ENCODE measurements around the gene SLC4A1. TPM values are rescaled to one million over a fixed set of nuclear protein-coding genes. Genes with fewer than 3 reads are reported as not detected.

SLC4A1 gene
- polyA plus RNA-seq, 6 donors from 2014 or later = 0.07 to 0.20 (median 0.12) TPM; not detected in 3

DNA sequence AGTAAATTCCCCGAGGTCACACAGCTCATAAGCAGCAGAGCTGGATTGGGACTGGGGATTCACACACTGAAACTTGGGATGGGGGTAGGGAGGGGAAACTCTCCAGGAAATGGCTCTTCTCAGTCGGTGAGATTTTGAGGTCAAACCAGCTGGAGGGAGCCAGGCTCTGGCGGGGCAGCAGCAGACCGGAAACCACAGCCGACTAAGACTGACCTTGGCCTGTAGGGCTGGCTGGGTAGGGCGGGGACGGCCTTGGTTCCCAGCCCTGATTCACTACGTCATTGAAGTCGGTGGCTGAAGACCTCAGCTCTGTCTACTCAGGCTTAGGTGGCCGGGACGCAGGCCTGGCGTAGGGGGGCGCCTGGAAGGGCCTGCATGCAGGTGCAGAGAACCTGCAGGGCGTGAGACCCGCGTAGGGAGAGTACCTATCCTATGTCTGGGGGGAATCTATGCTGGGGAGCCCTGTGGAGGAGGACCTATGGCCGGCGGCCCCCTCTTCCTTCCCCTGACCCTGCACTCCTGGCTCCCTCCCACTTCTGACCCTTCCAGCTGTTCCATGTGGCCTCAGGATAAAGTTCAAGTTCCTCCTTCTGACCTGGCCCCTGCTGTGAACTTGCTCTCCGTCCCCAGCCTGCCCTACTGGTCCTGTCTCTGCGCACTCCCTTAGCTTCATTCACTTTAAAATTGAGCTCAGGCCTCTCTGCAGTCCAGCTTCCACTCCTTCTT lies 11.9 kb upstream of the SLC4A1 start:
- H3K4me3 Mint-ChIP-seq = no peak overlapping the region
- ATAC-seq (ENCODE audit: low read depth in 2 of 2) = peak; percentile 46 to 63
- peak overlapping the region in 1 of 6 donors; percentile 39 for H3K27ac Mint-ChIP-seq
- H3K36me3 Mint-ChIP-seq = no peaks in the 10 kb centered on the region
- H3K27me3 Mint-ChIP-seq = peaks cover 11 to 46% (median 12%) of the 10 kb centered on the region in 3 donors
- peaks cover 10 to 11% (median 10%) of the 10 kb centered on the region in 3 donors for H3K4me1 Mint-ChIP-seq
- DNase-seq = no peak
- no peaks in the 10 kb centered on the region for H3K9me3 Mint-ChIP-seq

DNA sequence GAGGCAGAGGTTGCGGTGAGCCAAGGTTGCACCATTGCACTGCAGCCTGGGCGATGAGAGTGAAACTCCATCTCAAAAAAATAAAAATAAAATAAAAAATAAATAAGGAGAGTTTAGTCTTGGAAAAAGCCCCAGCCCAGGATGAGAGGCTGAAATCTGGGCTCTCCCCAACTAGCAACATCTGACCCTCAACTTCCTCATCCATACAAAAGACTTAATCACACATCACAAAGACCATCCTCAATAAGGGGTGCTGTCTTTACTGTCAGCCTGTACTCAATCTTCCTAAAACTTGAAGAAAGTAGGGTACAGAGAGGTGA lies 11.4 kb upstream of the SLC4A1 start:
- Mint-ChIP-seq H3K27me3 (peaks cover 12 to 48% (median 15%) of the 10 kb centered on the region in 3 donors), H3K4me3 (no peak overlapping the region), H3K27ac (peak overlapping the region in 1 of 6 donors; percentile 39), H3K9me3 (no peaks in the 10 kb centered on the region), H3K36me3 (no peaks in the 10 kb centered on the region), H3K4me1 (peaks cover 9 to 10% (median 10%) of the 10 kb centered on the region in 3 donors)
- ATAC-seq (ENCODE audit: low read depth in 2 of 2) (no peak), DNase-seq (no peak)

DNA sequence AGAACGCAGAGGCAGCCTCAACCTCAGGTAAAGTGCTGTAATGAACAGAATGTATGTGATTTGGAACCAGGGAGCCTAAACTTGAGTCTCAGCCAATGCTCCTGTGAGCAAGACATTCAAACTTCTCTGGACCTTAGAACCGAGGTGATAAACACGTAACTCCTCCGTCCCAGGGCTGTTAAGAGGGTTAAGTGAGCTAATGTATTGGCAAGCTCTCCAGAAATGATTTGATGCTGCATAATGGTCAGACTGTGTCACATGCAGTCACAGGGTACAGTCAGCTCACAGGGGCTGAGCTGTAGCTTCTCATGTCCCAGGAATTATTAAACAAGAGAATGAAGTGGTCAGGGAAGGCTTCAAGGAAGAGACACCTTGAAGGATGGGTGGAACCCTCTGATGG lies 10.0 kb upstream of the SLC4A1 start:
- DNase-seq (no peak), ATAC-seq (ENCODE audit: low read depth in 2 of 2) (no peak)
- Mint-ChIP-seq H3K27ac (no peak overlapping the region), H3K4me3 (no peak overlapping the region), H3K36me3 (no peaks in the 10 kb centered on the region), H3K27me3 (peaks cover 17 to 54% (median 19%) of the 10 kb centered on the region in 3 donors), H3K4me1 (peaks cover 9 to 10% (median 10%) of the 10 kb centered on the region in 3 donors), H3K9me3 (no peaks in the 10 kb centered on the region)

DNA sequence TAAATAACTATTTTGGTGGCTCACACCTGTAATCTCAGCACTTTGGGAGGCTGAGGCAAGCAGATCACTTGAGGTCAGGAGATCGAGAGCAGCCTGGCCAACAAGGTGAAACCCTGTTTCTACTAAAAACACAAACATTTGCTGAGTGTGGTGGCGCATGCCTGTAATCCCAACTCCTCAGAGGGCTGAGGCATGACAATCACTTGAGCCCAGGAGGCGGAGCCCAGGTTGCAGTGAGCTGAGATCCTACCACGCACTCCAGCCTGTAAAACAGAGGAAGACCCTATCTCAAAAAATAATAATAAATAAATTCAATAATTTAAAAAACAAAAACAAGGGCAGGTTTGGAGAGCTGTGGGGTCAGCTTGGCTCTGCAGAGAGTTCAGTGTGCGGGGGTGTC lies 5.7 kb upstream of the SLC4A1 start:
- H3K27me3 Mint-ChIP-seq = peaks cover 17 to 57% (median 26%) of the 10 kb centered on the region in 3 donors
- H3K27ac Mint-ChIP-seq = peak overlapping the region in 1 of 6 donors; percentile 33
- H3K4me3 Mint-ChIP-seq = no peak overlapping the region
- ATAC-seq (ENCODE audit: low read depth in 2 of 2) (no peak), DNase-seq (no peak)
- H3K4me1 Mint-ChIP-seq = no peaks in the 10 kb centered on the region
- peaks cover 0 to 2% (median 0%) of the 10 kb centered on the region in 7 donors for H3K9me3 Mint-ChIP-seq
- H3K36me3 Mint-ChIP-seq = no peaks in the 10 kb centered on the region

DNA sequence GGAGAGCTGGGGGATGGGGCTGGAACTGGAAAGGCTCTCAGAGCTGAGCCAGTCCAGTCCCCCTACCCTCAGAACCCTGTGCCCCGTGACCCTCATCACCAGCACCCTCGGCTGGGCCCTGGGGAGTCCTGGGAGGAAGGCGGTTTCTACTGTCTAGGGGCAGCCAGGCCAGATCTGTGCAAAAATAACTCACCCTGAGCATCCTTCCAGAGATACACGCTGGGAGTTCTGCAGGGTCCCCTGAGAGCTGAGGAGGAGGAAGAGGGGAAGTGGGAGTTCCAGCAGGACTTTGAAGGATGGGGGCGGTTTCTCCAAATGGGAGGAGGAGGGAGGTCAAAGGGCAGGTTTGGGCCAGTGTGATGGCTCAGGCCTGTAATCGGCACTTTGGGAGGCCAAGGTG lies 5.0 kb upstream of the SLC4A1 start:
- Mint-ChIP-seq H3K36me3 (no peaks in the 10 kb centered on the region), H3K27me3 (peaks cover 14 to 59% (median 26%) of the 10 kb centered on the region in 3 donors), H3K9me3 (peaks cover 0 to 2% (median 0%) of the 10 kb centered on the region in 7 donors), H3K27ac (no peak overlapping the region), H3K4me3 (no peak overlapping the region), H3K4me1 (no peaks in the 10 kb centered on the region)
- ATAC-seq (ENCODE audit: low read depth in 2 of 2) = no peak
- no peak for DNase-seq

DNA sequence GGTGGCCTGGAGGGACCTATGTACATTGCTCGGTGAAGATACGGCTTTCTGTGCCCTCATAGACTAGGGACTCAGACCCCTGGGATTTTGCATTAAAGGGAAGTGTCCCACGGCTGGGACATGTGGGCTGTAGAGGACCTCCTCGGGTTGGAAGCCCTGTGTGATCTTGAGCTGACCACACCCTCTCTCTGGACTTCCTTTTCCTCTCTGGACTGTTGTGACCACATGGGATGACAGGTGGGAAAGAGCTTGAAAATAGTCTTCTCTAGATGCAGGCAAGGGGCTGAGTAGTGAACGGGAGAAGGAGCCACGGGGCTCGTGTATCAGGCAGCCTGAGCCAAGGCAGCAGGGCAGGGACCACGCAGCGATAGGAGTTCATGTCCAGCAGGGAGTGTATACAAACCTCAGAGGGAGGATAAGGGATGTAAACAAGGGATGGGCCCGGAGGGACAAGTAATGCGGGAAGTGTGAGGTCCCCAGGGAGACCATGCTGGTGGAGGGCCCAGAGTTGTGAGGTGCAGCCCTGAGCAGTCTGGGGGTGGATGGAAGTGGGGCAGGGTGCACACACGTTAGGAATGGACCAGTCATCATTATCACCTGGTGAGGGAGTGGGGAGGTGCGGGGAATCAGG lies 4.5 kb upstream of the SLC4A1 start:
- DNase-seq = no peak

DNA sequence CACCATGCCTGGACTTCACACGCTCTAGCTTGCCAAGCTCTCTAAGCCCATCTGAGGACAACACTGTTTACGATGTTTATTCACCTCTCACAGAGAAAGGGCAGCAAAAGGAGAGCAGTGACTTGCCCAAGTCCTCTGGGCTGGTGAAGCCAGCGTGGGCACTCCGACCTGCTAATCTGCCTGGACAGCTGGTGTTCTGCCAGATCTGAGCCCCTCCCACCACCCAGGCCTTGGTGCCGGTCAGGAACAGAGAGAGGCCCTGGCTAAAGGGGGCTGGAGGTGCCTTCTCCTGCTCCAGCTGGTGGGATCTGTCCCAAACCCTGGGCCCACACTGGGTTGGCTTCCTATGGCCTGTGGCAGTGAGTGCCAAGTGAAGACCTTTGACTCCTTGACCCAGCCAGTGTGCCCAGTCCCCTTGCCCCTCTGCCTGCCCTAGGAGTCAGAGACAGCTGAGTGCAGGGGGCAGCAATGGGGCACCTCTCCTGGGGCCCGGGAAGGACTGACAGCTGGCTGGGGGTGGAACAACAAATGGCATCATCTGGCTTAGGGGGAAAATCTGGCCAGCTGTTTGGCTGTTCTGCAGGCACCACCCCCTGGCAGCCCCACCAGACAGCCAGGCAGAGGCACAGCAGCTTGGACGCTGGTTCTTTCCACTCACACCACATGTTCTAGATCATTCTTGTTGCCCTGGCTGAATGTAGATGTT lies 1.8 kb upstream of the SLC4A1 start:
- Mint-ChIP-seq H3K27me3 (peaks cover 5 to 42% (median 20%) of the 10 kb centered on the region in 3 donors), H3K4me1 (no peaks in the 10 kb centered on the region), H3K36me3 (no peaks in the 10 kb centered on the region), H3K27ac (no peak overlapping the region), H3K9me3 (peaks cover 0 to 3% (median 0%) of the 10 kb centered on the region in 7 donors), H3K4me3 (no peak overlapping the region)
- ATAC-seq (ENCODE audit: low read depth in 2 of 2) (no peak), DNase-seq (no peak)

More for the DNA sequence above, 4.5 kb upstream of the SLC4A1 start:
- H3K9me3 Mint-ChIP-seq = peaks cover 0 to 2% (median 0%) of the 10 kb centered on the region in 7 donors
- peaks cover 11 to 55% (median 26%) of the 10 kb centered on the region in 3 donors for H3K27me3 Mint-ChIP-seq
- H3K27ac Mint-ChIP-seq = peak overlapping the region in 1 of 6 donors; percentile 79
- no peaks in the 10 kb centered on the region for H3K4me1 Mint-ChIP-seq
- H3K36me3 Mint-ChIP-seq = no peaks in the 10 kb centered on the region
- ATAC-seq (ENCODE audit: low read depth in 2 of 2) = no peak
- no peak overlapping the region for H3K4me3 Mint-ChIP-seq

DNA sequence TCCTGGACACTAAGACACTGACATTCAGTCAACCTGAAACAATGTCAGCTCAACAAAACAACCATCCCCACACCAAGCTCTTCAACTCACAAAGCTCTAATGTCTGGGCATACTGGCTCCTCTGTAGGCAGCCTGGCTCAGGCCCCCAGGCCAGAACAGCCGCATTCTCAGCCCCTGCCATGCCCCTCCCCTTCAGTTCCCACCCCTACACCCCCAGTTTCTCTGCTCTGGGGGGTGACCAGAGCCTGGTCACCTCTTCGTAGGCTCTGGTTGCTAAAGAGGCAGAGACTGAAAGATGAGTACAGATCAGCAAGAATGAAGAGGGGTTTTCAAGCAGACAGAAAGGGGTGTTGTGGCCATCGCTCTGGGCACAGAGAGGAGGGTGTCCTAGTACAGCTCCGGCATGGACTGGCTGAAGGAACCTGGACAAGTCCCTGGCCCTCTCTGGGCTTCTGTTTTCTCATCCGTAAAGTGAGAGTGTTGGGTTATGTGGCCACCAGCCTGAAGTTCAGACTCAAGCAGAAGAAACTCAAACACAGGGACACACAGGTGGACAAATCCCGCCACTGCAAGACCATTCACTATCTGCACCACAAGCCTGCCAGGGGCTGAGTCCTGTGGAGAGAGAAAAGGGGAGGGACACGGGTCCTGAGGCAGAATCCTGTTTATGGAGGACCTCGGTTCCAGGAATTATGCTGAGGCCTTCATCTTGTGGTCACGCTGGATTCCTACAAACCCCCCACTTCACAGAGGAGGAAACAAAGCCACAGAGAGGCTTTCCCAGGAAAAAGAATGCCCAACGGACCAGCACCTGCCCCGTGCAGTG lies 987 bp upstream of the SLC4A1 start:
- no peaks in the 10 kb centered on the region for H3K4me1 Mint-ChIP-seq
- peaks cover 2 to 35% (median 18%) of the 10 kb centered on the region in 3 donors for H3K27me3 Mint-ChIP-seq
- peak overlapping the region in 1 of 8 donors; percentile 83 for H3K4me3 Mint-ChIP-seq

DNA sequence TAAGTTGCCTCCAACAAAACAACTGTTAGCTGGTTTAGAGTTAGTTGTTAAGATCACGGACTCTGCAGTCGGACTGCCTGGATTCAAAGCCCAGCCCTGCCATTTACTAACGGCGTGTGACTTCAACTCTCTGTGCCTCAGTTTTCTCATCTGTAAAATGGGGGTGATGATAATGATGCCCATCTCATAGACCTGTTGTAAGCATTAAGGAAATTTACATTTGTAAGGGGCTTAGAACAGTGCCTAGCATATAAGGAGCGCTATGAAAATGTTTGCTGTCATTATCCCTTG lies 825 bp downstream of the SLC4A1 start:
- no peaks in the 10 kb centered on the region for H3K36me3 Mint-ChIP-seq
- DNase-seq = no peak
- H3K4me1 Mint-ChIP-seq = no peaks in the 10 kb centered on the region
- peaks cover 0 to 37% (median 15%) of the 10 kb centered on the region in 3 donors for H3K27me3 Mint-ChIP-seq
- H3K9me3 Mint-ChIP-seq = peaks cover 0 to 1% (median 0%) of the 10 kb centered on the region in 7 donors
- ATAC-seq (ENCODE audit: low read depth in 2 of 2) = no peak
- no peak overlapping the region for H3K4me3 Mint-ChIP-seq
- no peak overlapping the region for H3K27ac Mint-ChIP-seq

More for the DNA sequence above, 987 bp upstream of the SLC4A1 start:
- Mint-ChIP-seq H3K9me3 (peaks cover 0 to 3% (median 0%) of the 10 kb centered on the region in 7 donors), H3K36me3 (no peaks in the 10 kb centered on the region), H3K27ac (no peak overlapping the region)
- no peak for ATAC-seq (ENCODE audit: low read depth in 2 of 2)
- DNase-seq = no peak

DNA sequence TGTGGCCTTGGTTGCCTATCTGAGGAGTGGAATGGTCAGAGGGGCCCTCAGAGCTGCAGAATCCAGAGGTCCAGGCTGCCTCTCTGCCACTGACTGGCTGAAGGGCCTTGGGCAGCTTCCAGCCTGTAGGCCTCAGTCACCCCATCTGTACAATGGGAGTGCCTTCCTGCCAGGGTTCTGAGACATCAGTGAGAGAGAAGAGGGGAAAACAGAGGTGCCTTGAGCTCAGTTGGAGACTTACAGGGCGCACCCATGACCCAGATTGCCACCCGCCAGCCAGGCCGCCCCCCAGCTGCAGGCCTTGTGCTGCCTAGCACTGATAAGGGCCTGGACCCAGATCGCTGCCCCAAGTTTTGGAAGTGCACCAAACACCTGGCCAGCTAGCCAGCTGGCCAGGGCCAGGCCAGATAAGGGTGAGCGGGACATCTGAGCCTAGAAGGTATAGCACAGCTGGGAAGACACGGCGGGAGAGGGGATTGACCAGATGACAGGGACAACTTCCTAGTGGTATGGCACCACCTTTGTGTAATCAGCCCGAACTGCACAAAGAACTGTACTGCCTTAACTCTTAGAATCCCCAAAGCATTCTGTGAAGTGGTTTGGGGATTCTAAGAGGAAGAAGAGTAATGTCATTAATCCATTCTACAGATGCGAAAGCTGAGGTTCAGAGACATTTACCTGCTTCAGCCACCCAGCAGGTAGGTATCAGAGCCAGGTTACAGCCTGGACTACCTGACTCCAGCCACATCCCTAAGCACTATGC lies 1.4 kb downstream of the SLC4A1 start:
- ATAC-seq (ENCODE audit: low read depth in 2 of 2) = no peak
- peak overlapping the region in 1 of 6 donors; percentile 59 for H3K27ac Mint-ChIP-seq
- DNase-seq = no peak
- H3K36me3 Mint-ChIP-seq = no peaks in the 10 kb centered on the region
- H3K4me1 Mint-ChIP-seq = no peaks in the 10 kb centered on the region
- peaks cover 0 to 32% (median 10%) of the 10 kb centered on the region in 3 donors for H3K27me3 Mint-ChIP-seq
- no peak overlapping the region for H3K4me3 Mint-ChIP-seq
- peaks cover 0 to 1% (median 0%) of the 10 kb centered on the region in 7 donors for H3K9me3 Mint-ChIP-seq

DNA sequence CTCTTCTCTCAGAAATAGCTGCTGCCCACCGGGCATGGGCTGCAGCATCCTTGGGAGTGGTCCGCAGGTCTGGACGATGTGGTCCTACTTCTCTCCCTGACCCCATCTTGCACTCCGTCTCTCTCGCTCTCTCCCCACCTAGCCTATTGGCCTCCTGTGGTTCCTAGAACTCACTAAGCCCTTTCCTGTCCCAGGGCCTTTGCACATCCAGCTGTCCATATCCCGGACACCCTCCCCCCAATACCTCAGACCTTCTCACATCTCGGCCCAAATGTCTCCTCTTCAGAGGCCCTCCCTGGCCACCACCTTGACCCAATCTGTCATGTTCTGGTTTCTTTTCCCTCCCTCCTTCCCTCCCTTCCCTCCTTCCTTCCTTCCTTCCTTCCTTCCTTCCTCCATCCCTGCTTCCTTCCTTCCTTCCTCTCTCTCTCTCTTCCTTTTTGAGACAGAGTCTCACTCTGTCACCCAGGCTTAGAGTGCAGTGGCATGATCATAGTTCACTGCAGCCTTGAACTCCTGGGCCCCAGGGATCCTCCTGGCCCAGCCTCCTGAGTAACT lies 4.5 kb downstream of the SLC4A1 start:
- H3K4me1 Mint-ChIP-seq = no peaks in the 10 kb centered on the region
- no peaks in the 10 kb centered on the region for H3K36me3 Mint-ChIP-seq
- H3K4me3 Mint-ChIP-seq = peak overlapping the region in 1 of 8 donors; percentile 69
- no peak for ATAC-seq (ENCODE audit: low read depth in 2 of 2)
- H3K9me3 Mint-ChIP-seq = peaks cover 0 to 1% (median 0%) of the 10 kb centered on the region in 7 donors
- peak overlapping the region in 1 of 6 donors; percentile 5 for H3K27ac Mint-ChIP-seq
- H3K27me3 Mint-ChIP-seq = peaks cover 0 to 17% (median 9%) of the 10 kb centered on the region in 3 donors
- DNase-seq = no peak

DNA sequence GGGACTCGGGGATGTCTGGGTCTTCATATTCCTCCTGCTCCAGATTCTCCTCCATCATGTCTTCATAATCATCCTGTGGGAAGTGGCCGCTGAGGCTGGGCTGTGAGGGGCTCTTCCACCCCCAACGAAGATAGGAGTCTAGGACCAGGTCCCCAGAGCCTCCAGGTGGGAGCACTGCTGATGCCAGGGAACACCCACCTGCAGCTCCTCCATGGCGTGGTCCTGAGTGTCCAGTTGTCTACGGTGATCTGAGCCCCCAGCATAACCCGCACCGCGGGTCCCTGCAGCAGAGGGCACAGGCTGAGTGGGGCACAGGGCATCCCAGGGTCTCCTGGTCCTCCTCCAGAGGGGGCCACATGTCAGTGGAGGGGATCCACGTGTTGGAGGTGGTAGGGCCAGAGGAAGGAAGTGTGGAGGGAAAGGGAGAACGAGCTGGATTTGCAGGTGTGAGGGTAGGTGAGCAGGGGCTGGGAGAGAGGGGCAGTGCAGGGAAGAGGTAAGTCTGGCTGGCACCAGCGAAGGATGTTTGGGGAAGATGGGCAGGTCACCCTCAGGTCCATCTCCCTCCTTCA lies 5.2 kb downstream of the SLC4A1 start:
- H3K27me3 Mint-ChIP-seq = peaks cover 0 to 14% (median 9%) of the 10 kb centered on the region in 3 donors
- H3K4me3 Mint-ChIP-seq = no peak overlapping the region
- no peaks in the 10 kb centered on the region for H3K4me1 Mint-ChIP-seq
- ATAC-seq (ENCODE audit: low read depth in 2 of 2) = no peak
- no peaks in the 10 kb centered on the region for H3K36me3 Mint-ChIP-seq
- no peak overlapping the region for H3K27ac Mint-ChIP-seq
- no peak for DNase-seq
- peaks cover 0 to 1% (median 0%) of the 10 kb centered on the region in 7 donors for H3K9me3 Mint-ChIP-seq
